IPS-15b (cell line): ENCODE results near the gene POLD3.
"Not testable (repeated sequence)": the region's sequence is repeated elsewhere in the genome, so short reads cannot be mapped to it uniquely, and the experiment has no call there.

Experiments
- H3K27me3 ChIP-seq: one replicate; pipeline ENCODE4 v1.6.1; 2013; ENCODE audit warnings: low read length; ENCODE audit not compliant: control insufficient read depth, insufficient read depth
- H3K36me3 ChIP-seq: one replicate; pipeline ENCODE4 v1.6.1; 2013; ENCODE audit warnings: low read length; ENCODE audit not compliant: control insufficient read depth, insufficient read depth
- H3K4me1 ChIP-seq: one replicate; pipeline ENCODE4 v1.6.1; 2013; ENCODE audit warnings: mild to moderate bottlenecking, low read length; ENCODE audit not compliant: control insufficient read depth, insufficient read depth
- H3K4me3 ChIP-seq: one replicate; pipeline ENCODE4 v1.5.1; 2013; ENCODE audit warnings: low read depth, low read length
- H3K9ac ChIP-seq: one replicate; pipeline ENCODE4 v1.6.1; 2013; ENCODE audit warnings: low read depth, mild to moderate bottlenecking, low read length
- H3K9me3 ChIP-seq: one replicate; pipeline ENCODE4 v1.6.1; 2013; ENCODE audit warnings: mild to moderate bottlenecking, low read length; ENCODE audit not compliant: control insufficient read depth, insufficient read depth

The POLD3 gene

GRCh38 chr11:74570266-74571061 lies 21.9 kb upstream of the POLD3 start:
- no peaks in the 10 kb centered on the region for H3K27me3 ChIP-seq
- H3K36me3 ChIP-seq = no peaks in the 10 kb centered on the region
- no peaks in the 10 kb centered on the region for H3K4me1 ChIP-seq
- no peak overlapping the region for H3K4me3 ChIP-seq
- no peaks in the 10 kb centered on the region for H3K9me3 ChIP-seq
- no peak overlapping the region for H3K9ac ChIP-seq

DNA sequence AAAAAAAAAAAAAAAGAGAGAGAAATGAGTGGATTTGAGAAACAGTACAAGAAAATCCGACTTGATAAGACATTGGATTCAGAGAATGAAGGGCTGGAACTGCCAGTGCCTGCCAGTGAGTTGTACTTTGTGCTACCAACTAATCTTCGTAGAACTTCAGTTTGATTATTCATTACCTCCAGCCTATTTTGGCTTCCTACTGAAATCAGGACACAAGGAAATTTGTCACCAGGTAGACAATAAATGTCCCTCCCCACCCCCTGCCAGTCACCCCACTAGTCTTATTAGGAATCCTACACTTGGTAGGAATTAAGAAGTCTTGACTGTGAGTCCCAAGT lies 21.4 kb upstream of the POLD3 start:
- Histone ChIP-seq H3K9ac (no peak overlapping the region), H3K4me1 (no peaks in the 10 kb centered on the region), H3K9me3 (no peaks in the 10 kb centered on the region), H3K36me3 (no peaks in the 10 kb centered on the region), H3K4me3 (no peak overlapping the region), H3K27me3 (no peaks in the 10 kb centered on the region)

GRCh38 chr11:74572349-74572748 lies 20.0 kb upstream of the POLD3 start:
- Histone ChIP-seq H3K36me3 (no peaks in the 10 kb centered on the region), H3K27me3 (no peaks in the 10 kb centered on the region), H3K4me3 (no peak overlapping the region), H3K9me3 (no peaks in the 10 kb centered on the region), H3K9ac (no peak overlapping the region), H3K4me1 (no peaks in the 10 kb centered on the region)

GRCh38 chr11:74574563-74574962 lies 17.8 kb upstream of the POLD3 start:
- H3K9ac ChIP-seq = no peak overlapping the region
- H3K4me3 ChIP-seq = no peak overlapping the region
- H3K36me3 ChIP-seq = no peaks in the 10 kb centered on the region
- no peaks in the 10 kb centered on the region for H3K4me1 ChIP-seq
- H3K9me3 ChIP-seq = no peaks in the 10 kb centered on the region
- H3K27me3 ChIP-seq = no peaks in the 10 kb centered on the region

- H3K4me3 ChIP-seq = no peak overlapping the region
- no peaks in the 10 kb centered on the region for H3K36me3 ChIP-seq
- no peak overlapping the region for H3K9ac ChIP-seq
- no peaks in the 10 kb centered on the region for H3K9me3 ChIP-seq
- no peaks in the 10 kb centered on the region for H3K27me3 ChIP-seq
- H3K4me1 ChIP-seq = no peaks in the 10 kb centered on the region
Measured at GRCh38 chr11:74575999-74576398, 16.4 kb upstream of the POLD3 start.

GRCh38 chr11:74577181-74577580 lies 15.2 kb upstream of the POLD3 start:
- Histone ChIP-seq H3K9me3 (no peaks in the 10 kb centered on the region), H3K9ac (no peak overlapping the region), H3K4me3 (no peak overlapping the region), H3K27me3 (no peaks in the 10 kb centered on the region), H3K36me3 (no peaks in the 10 kb centered on the region), H3K4me1 (no peaks in the 10 kb centered on the region)

- no peaks in the 10 kb centered on the region for H3K4me1 ChIP-seq
- H3K4me3 ChIP-seq = no peak overlapping the region
- H3K9me3 ChIP-seq = no peaks in the 10 kb centered on the region
- H3K36me3 ChIP-seq = no peaks in the 10 kb centered on the region
- H3K27me3 ChIP-seq = no peaks in the 10 kb centered on the region
- H3K9ac ChIP-seq = no peak overlapping the region
Measured at GRCh38 chr11:74577624-74578396, 14.6 kb upstream of the POLD3 start.

- H3K9ac ChIP-seq = no peak overlapping the region
- no peaks in the 10 kb centered on the region for H3K36me3 ChIP-seq
- H3K4me3 ChIP-seq = no peak overlapping the region
- H3K9me3 ChIP-seq = no peaks in the 10 kb centered on the region
- H3K27me3 ChIP-seq = no peaks in the 10 kb centered on the region
- H3K4me1 ChIP-seq = no peaks in the 10 kb centered on the region
Measured at GRCh38 chr11:74579577-74580270, 12.7 kb upstream of the POLD3 start.

GRCh38 chr11:74581954-74582547 lies 10.3 kb upstream of the POLD3 start:
- Histone ChIP-seq H3K4me3 (no peak overlapping the region), H3K36me3 (no peaks in the 10 kb centered on the region), H3K9ac (no peak overlapping the region)

GRCh38 chr11:74583024-74583624 lies 9.3 kb upstream of the POLD3 start:
- H3K4me3 ChIP-seq = no peak overlapping the region
- H3K9me3 ChIP-seq = no peaks in the 10 kb centered on the region
- no peaks in the 10 kb centered on the region for H3K36me3 ChIP-seq
- no peak overlapping the region for H3K9ac ChIP-seq
- no peaks in the 10 kb centered on the region for H3K27me3 ChIP-seq
- no peaks in the 10 kb centered on the region for H3K4me1 ChIP-seq

More at GRCh38 chr11:74581954-74582547, 10.3 kb upstream of the POLD3 start:
- Histone ChIP-seq H3K4me1 (no peaks in the 10 kb centered on the region), H3K9me3 (no peaks in the 10 kb centered on the region), H3K27me3 (no peaks in the 10 kb centered on the region)

- H3K27me3 ChIP-seq, H3K4me1 ChIP-seq, H3K9me3 ChIP-seq, H3K4me3 ChIP-seq, H3K36me3 ChIP-seq, H3K9ac ChIP-seq: not testable (repeated sequence)
Measured at GRCh38 chr11:74590492-74590891, 1.9 kb upstream of the POLD3 start.
